GM21515 (cell line): ENCODE data around the gene CAMKMT.
A peak's percentile ranks its signal among the peaks of the same experiment; 100 is the strongest.

Experiments used
- ATAC-seq: cut with Tn5 transposase; IDR thresholded peaks from one replicate; pipeline ENCODE4 v1.9.1; 2021; ENCODE audit not compliant: unreplicated experiment

Gene CAMKMT

DNA sequence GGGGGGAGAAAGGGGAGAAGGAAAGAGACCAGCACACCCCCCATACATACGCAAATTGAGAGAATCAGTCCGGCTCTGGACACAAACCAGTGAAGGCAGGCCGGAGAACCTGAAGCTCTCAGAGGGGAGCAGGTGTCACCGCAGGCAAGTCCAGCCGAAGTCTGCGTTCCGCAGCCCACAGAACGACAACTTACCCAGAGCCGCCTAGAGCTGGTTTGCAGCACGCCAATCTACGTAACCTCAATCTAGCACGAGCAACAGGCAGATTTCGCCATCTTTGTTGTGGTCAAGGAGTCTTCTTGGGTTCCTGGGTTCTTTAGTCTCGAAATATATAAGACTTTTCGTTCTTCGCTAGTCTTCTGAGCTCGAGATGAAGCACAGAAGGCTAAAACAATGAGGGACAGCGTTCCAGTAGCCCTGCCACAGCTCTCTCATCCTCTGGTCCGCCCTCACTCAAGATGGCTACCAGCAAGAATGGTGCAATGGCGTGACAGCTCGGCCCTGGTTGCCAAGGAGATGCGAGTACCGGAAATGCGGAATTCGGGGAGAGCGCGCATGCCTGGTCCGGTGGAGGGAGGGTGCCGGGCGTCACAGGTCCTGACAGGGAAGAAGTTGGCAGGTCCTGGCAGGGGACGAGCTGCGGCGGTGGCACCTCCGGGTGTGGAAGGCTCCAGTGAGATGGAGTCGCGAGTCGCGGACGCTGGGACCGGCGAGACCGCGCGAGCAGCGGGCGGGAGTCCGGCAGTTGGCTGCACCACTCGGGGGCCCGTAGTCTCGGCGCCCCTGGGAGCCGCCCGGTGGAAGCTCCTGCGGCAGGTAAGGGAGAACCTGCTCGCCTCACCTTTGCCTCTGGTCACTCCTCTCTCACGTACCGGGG is at the start of gene CAMKMT, which contains the start of gene PREPL:
Gene CAMKMT (plus strand): TSS at position 618 of the 877 bp plus-strand sequence.
Gene PREPL (minus strand): TSS at position 165 of the 877 bp plus-strand sequence. CDS start 15,152 bp downstream, outside the sequence.
- peak; percentile 79 for ATAC-seq

DNA sequence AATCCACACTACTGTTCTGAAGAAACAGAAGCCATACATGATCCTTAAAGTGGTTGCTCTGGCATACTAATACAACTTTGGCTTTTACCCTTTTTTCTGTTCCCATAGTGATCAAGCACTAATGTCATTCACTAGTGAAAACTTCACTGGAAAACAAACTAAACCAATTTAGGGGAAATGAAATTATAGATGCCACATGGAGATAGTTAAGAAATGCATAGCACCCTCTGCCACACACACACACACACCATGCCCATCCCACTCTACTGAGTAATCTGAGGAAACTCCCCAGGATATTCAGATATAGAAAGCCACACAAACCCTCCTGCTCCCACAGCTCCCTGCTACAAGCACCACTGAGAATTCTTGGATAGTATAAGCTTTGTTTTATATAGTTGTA is 47.4 kb upstream of the CAMKMT start:
- no peak for ATAC-seq

DNA sequence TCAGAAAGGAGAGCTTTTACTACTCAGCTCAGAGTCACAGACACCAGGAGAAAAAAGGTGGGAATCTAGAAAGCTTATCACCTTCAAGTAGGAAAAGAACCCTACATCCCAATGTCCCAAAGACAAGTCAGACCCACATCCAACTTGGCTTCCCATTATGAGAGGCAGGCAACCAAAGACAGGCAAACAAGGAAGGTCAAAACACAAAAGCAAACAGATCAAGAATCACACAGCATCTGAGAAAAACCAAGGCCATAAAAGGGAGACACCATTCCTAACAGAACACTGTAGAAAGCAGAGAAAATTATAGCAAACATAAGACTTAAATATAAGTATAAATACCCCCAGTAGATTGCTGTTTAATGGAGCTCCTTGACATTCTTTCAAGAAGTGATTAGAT is 45.8 kb upstream of the CAMKMT start:
- ATAC-seq = no peak

DNA sequence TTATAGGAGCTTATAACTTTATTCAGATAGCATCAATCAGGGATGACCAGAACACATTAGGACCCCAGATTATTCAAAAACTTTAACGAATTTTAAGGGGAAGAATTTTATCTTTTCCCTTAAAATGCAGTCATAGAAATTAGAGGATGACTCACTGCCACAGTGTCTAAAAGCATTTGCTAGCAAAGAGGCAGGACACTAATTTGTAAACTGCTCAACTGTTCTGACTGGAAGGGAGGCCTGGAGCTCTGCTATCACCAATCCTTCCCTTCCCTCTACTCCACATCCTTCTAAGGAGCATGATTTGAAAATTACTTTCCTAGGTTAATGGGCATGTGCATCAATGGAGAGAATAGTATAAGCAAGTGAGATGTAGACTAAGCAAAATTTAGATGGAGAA is 40.9 kb upstream of the CAMKMT start:
- no peak for ATAC-seq

- ATAC-seq = no peak
Observed at GRCh38 chr2:44321360-44321759, 40.4 kb upstream of the CAMKMT start.

GRCh38 chr2:44324971-44325426 is 36.7 kb upstream of the CAMKMT start:
- ATAC-seq = no peak

DNA sequence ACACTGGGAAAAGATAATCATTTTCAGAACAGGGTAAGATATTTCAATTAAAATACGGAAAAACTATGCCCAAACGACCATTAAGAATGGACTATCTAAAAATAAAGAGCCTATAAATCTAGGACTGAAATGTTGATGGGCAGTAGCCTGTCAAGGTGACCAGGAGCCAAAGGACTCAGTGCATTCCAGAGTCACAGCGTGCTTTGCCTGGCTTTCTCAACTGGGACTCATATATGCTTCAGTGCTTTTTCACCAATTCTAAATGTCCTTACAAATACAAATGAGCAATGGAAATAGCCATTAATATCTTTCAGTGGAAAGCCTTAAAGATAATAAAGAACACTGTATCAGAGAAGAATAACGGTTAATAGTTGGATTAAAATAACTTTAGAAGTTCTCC is 35.9 kb upstream of the CAMKMT start:
- ATAC-seq = no peak

DNA sequence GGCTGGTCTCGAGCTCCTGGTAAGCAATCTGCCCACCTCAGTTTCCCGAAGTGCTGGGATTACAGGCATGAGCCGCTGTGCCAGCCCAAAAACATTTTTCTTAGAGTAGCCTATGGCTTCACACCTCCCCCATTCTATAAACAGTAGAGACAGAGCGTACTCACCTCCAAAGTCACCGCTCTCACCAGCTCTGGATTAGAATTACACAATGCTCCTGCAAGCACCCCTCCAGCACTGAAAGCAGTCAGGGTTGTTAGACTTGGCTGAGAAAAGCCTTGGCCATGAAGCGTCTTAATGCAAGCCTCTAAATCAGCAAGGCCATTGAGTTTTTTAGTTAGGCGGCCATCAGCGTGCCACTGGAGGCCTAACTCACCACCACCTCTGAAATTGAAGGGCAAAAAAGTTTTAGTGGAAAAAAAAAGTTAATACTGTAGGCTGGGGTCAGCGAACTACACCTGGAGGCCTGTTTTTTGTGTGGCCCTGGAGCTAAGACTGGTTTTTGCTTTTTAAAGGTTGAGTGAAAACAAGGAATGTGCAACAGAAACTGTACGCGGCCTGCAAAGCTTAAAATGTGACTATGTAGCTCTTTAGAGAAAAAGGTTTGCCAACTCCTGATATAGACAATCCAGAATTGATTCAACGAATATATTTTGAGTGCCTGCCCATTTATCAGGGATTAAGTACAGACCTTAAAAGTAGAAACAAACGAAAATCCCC is 35.0 kb upstream of the CAMKMT start:
- no peak for ATAC-seq

- ATAC-seq = no peak
Observed at GRCh38 chr2:44328750-44329149, 33.0 kb upstream of the CAMKMT start.

DNA sequence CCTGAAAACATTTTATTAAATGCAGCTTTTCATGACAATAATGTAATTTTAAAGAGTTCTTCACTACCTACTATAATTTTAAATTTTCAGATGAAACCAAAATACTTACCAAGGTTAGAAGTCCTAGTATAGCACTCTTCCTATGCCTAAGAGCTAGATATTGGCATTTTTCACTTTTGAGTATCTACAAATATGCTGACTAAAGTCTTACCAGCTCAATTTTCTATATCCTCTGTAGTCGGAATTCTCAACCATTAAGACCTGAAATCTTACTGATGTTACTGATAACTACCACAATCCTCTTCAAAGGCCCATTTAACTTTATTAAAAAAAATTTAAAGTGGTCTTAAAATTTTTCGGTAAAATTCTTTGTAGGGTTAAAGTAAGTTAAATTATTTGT is 32.4 kb upstream of the CAMKMT start:
- ATAC-seq = no peak

GRCh38 chr2:44330801-44331200 is 30.9 kb upstream of the CAMKMT start:
- no peak for ATAC-seq

GRCh38 chr2:44333994-44334393 is 27.8 kb upstream of the CAMKMT start:
- no peak for ATAC-seq

- no peak for ATAC-seq
Observed at GRCh38 chr2:44335806-44336538, 25.8 kb upstream of the CAMKMT start.

DNA sequence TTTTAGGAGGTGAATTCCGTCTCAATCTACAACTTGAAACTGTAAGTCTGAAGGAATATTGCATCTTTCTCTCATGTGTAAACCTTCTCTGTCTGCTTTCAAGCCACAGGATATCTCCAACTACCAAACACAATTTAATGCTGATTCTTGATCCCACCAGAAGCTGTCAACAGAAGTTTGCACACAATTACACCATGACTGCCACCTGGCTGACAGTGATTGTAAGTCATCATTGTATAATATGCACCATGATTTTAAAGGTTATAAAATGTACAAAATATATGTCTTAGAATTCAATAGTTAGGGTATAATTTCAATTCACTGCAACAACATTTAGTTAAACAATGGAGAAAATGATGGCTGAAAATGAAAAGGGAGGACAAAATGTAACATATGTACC is 18.9 kb upstream of the CAMKMT start:
- ATAC-seq = no peak

- ATAC-seq = no peak
Observed at GRCh38 chr2:44347526-44347925, 14.2 kb upstream of the CAMKMT start.

DNA sequence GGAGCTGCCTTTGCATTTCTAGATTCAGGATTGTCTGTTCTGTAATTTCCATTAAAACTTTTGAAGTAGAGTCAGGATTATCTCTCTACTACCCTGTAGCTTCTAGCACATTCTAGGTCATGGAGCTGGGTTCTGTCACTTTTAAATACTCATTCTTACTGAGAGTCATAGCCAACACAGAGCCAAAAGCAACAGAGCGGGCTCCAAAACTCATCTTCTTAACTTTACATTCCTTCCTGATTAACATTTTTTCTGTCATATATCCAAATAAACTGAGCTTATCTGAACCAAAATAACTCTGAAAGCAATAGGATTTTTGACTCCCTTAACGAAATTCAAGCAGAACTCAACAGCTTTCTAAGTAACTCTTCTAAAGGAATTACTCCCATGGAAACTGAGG is 13.3 kb upstream of the CAMKMT start:
- no peak for ATAC-seq

- no peak for ATAC-seq
Observed at GRCh38 chr2:44349506-44349905, 12.2 kb upstream of the CAMKMT start.

- ATAC-seq = no peak
Observed at GRCh38 chr2:44351088-44351487, 10.7 kb upstream of the CAMKMT start.

DNA sequence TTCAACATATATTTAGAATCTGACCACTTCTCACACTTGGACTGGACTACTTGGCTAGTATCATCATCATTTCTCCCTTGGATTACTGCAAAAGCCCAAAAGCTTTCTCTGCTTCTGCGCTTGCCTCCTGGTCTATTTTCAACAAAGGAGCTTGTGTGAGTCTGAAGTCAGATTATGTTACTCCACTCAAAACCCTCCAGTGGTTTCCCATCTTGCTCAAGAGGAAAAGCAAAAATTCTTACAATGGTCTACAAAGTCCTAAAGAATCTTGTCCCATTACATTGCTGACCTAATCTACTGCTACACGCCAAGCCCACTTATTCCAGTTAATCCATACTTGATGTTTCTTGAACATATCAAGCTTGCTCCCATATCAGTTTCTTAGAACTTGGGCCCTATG is 10.1 kb upstream of the CAMKMT start:
- no peak for ATAC-seq

DNA sequence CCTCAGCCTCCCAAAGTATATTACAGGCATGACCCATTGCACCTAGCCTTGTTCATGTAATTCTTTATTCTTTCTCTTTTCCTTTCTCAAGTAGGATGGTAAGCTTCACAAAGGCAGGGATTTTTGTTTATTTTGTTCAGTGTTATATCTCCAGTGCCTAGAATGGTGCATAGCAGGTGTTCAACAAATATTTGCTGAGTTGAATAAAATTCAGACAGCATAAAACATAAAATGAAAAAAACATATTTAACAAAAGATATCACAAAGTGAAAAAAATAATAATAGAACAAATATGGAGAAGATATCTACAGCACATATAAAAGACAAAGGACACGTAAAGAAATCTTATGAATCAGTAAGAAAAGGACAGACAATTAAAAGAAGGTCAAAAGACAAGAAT is 9.2 kb upstream of the CAMKMT start:
- ATAC-seq = no peak

GRCh38 chr2:44354761-44355160 is 7.0 kb upstream of the CAMKMT start:
- no peak for ATAC-seq
